Neural cell (in vitro differentiated cells): ENCODE measurements around the gene NT5DC4. TPM values are rescaled to one million over a fixed set of nuclear protein-coding genes. Genes with fewer than 3 reads are reported as not detected.

ENCODE experiments used
- H2AFZ ChIP-seq: fragments of 200-600, 300-800 bp; sonication (generic), shearing (Covaris generic); 2 replicates; pipeline ENCODE4 v1.6.0; 2014; ENCODE audit warnings: low read depth, mild to moderate bottlenecking, antibody characterized with exemption, low read length, moderate library complexity
- H3F3A ChIP-seq: fragments of 200-600 bp; shearing (Covaris generic); 2 replicates; pipeline ENCODE4 v1.6.1; 2016; ENCODE audit warnings: mild to moderate bottlenecking, moderate library complexity, mixed read lengths, antibody characterized with exemption, low read length; ENCODE audit not compliant: insufficient read depth, poor library complexity, severe bottlenecking
- H3K27ac ChIP-seq: fragments of 200-600, 300-800 bp; sonication (generic), shearing (Covaris generic); 2 replicates; pipeline ENCODE4 v1.5.1; 2014; ENCODE audit warnings: mild to moderate bottlenecking, low read length, moderate library complexity
- H3K27me3 ChIP-seq: fragments of 300-800, 200-600 bp; sonication (generic), shearing (Covaris generic); 2 replicates; pipeline ENCODE4 v1.6.0; 2014; ENCODE audit warnings: mild to moderate bottlenecking, low read depth, low read length, moderate library complexity; ENCODE audit not compliant: insufficient read depth
- H3K36me3 ChIP-seq: fragments of 300-800, 200-600 bp; sonication (generic), shearing (Covaris generic); 2 replicates; pipeline ENCODE4 v1.5.1; 2014; ENCODE audit warnings: mild to moderate bottlenecking, antibody characterized with exemption, low read length, moderate library complexity; ENCODE audit not compliant: insufficient read depth
- H3K4me2 ChIP-seq: fragments of 300-800, 200-600 bp; sonication (generic), shearing (Covaris generic); 2 replicates; pipeline ENCODE4 v1.6.0; 2014; ENCODE audit warnings: mild to moderate bottlenecking, low read length
- H3K4me3 ChIP-seq: fragments of 300-800, 200-600 bp; sonication (generic), shearing (Covaris generic); 2 replicates; pipeline ENCODE4 v1.5.1; 2014; ENCODE audit warnings: mild to moderate bottlenecking, low read length, moderate library complexity
- H3K79me2 ChIP-seq: fragments of 200-600 bp; shearing (Covaris generic); replicated peaks from 2 replicates; pipeline ENCODE4 v1.6.0; 2014; ENCODE audit warnings: mild to moderate bottlenecking, low read length, moderate library complexity; ENCODE audit not compliant: insufficient read depth
- H3K9ac ChIP-seq: fragments of 300-800, 200-600 bp; sonication (generic), shearing (Covaris generic); 2 replicates; pipeline ENCODE4 v1.6.1; 2016; ENCODE audit warnings: mild to moderate bottlenecking, low read length, mixed read lengths
- H3K9me2 ChIP-seq: fragments of 200-600 bp; shearing (Covaris generic); 2 replicates; pipeline ENCODE4 v1.6.1; 2016; ENCODE audit warnings: mild to moderate bottlenecking, low read length, mixed read lengths; ENCODE audit not compliant: insufficient read depth
- H3K9me3 ChIP-seq: fragments of 200-600, 300-800 bp; sonication (generic), shearing (Covaris generic); 2 replicates; pipeline ENCODE4 v1.6.1; 2016; ENCODE audit warnings: mild to moderate bottlenecking, mixed run types, low read length, moderate library complexity, mixed read lengths
- H4K20me1 ChIP-seq: fragments of 200-600 bp; shearing (Covaris generic); 2 replicates; pipeline ENCODE4 v1.6.1; 2016; ENCODE audit warnings: mild to moderate bottlenecking, mixed run types; ENCODE audit not compliant: insufficient read depth
- EP300 ChIP-seq: fragments of 450-650 bp; conservative IDR thresholded peaks from 2 replicates; pipeline ENCODE4 v1.6.1; 2014; ENCODE audit warnings: antibody characterized with exemption, mild to moderate bottlenecking, moderate library complexity; ENCODE audit not compliant: poor library complexity, severe bottlenecking
- EZH2 ChIP-seq: fragments of 200-600, 300-800 bp; shearing (Covaris generic), sonication (generic); IDR thresholded peaks from 2 replicates; pipeline ENCODE4 v1.6.1; 2014; ENCODE audit warnings: antibody characterized with exemption, low read length, borderline replicate concordance, mild to moderate bottlenecking; ENCODE audit not compliant: insufficient read depth, poor library complexity, severe bottlenecking
- MXI1 ChIP-seq: fragments of 450-650 bp; conservative IDR thresholded peaks from 2 replicates; pipeline ENCODE4 v1.6.1; 2014; ENCODE audit warnings: antibody characterized with exemption, mild to moderate bottlenecking; ENCODE audit not compliant: poor library complexity, severe bottlenecking
- POLR2AphosphoS5 ChIP-seq: IDR thresholded peaks from 2 replicates; pipeline ENCODE4 v1.6.1; 2012
- RAD21 ChIP-seq: fragments of 450-650 bp; conservative IDR thresholded peaks from 2 replicates; pipeline ENCODE4 v1.6.1; 2014; ENCODE audit warnings: antibody characterized with exemption, mild to moderate bottlenecking, moderate library complexity
- SMC3 ChIP-seq: fragments of 450-650 bp; conservative IDR thresholded peaks from 2 replicates; pipeline ENCODE4 v1.6.1; 2014; ENCODE audit warnings: antibody characterized with exemption, mild to moderate bottlenecking, moderate library complexity; ENCODE audit not compliant: poor library complexity
- TAF1 ChIP-seq: IDR thresholded peaks from 2 replicates; pipeline ENCODE4 v1.6.1; 2012; ENCODE audit warnings: low read depth
- polyA plus RNA-seq: library from polyadenylated mRNA; depleted of rRNA; stranded (reverse); fragments of >200 nt; gene quantifications from 2 replicates; pipeline ENCODE4 v1.2.3, GENCODE V29; 2014
- TF ChIP-seq, protein P1 (sequence below): fragments of 450-650 bp; IDR thresholded peaks from 2 replicates; pipeline ENCODE4 v1.5.1; 2014; ENCODE audit warnings: antibody characterized with exemption, mild to moderate bottlenecking, moderate library complexity; ENCODE audit not compliant: poor library complexity, severe bottlenecking
- TF ChIP-seq, protein P2 (sequence below): IDR thresholded peaks from 2 replicates; pipeline ENCODE4 v1.6.1; 2012; ENCODE audit warnings: borderline replicate concordance

Gene NT5DC4
- polyA plus RNA-seq, 1 donor from 2014 or later = not detected

DNA sequence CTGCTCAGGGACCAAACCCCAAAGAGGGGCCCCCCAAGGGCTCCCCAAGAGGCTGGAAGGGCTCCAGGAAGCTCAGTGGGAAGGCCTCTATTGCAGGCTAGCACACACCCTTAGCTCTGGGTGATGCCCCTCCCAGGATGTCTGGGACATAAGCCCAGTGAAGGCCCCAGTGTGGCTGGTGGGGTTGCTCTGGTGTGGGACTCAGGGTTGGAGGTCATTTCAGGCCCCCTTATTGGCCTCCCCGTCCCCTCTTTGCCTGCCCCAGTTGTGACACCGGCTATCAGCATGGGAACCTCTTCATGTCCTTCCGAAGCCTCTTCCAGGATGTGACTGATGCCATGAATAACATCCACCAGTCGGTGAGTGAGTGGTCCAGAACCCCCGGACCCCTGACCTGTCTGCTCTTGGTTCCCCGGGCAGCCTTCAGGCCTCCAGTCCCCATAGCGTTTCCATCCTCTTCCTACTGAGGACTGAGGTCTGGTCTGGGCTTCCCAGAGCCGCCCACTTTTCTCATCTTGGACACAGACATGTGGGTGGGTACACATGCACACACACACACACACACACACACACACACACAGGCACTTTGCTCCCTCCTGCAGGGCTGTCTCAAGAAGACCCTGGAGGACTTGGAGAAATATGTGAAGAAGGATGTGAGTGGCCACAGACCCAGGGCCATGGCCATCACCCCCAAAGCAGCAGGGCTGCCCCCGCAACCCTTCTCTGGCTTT is 2.2 kb downstream of the NT5DC4 start:
- TF ChIP-seq MXI1 (no peak), EZH2 (no peak), SMC3 (no peak)

DNA sequence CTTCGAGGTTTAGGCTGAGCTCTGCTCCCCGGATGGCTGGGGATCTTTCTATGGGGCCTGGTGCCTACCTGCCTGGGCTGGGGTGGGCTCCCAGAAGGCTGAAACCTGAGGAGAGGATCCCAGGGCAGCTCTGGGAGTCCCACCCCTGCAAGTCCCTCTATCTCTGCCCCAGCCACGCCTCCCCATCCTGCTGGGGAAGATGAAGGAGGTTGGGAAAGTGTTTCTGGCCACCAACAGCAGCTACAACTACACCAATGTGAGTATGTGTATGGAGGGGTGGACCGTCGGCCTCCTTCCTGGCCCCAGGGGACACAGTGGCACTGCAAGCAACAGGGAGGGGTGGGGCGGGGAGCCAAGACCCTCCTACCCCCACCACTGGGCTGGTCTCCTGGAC is 2.7 kb downstream of the NT5DC4 start:
- no peak overlapping the region for H3K9ac ChIP-seq
- no peaks in the 10 kb centered on the region for H4K20me1 ChIP-seq
- H3F3A ChIP-seq = no peaks in the 10 kb centered on the region
- no peaks in the 10 kb centered on the region for H3K27me3 ChIP-seq
- no peaks in the 10 kb centered on the region for H3K9me3 ChIP-seq
- no peak overlapping the region for H3K27ac ChIP-seq
- H3K4me2 ChIP-seq = no peak overlapping the region
- H2AFZ ChIP-seq = no peak overlapping the region
- H3K79me2 ChIP-seq = no peaks in the 10 kb centered on the region
- H3K9me2 ChIP-seq = no peaks in the 10 kb centered on the region
- no peak overlapping the region for H3K4me3 ChIP-seq
- H3K36me3 ChIP-seq = no peaks in the 10 kb centered on the region
- TF ChIP-seq EP300 (no peak), MXI1 (no peak), POLR2AphosphoS5 (no peak), SMC3 (no peak), RAD21 (no peak), TAF1 (no peak), EZH2 (no peak)
- TF ChIP-seq, protein P1, sequence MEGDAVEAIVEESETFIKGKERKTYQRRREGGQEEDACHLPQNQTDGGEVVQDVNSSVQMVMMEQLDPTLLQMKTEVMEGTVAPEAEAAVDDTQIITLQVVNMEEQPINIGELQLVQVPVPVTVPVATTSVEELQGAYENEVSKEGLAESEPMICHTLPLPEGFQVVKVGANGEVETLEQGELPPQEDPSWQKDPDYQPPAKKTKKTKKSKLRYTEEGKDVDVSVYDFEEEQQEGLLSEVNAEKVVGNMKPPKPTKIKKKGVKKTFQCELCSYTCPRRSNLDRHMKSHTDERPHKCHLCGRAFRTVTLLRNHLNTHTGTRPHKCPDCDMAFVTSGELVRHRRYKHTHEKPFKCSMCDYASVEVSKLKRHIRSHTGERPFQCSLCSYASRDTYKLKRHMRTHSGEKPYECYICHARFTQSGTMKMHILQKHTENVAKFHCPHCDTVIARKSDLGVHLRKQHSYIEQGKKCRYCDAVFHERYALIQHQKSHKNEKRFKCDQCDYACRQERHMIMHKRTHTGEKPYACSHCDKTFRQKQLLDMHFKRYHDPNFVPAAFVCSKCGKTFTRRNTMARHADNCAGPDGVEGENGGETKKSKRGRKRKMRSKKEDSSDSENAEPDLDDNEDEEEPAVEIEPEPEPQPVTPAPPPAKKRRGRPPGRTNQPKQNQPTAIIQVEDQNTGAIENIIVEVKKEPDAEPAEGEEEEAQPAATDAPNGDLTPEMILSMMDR = no peak
- TF ChIP-seq, protein P2, sequence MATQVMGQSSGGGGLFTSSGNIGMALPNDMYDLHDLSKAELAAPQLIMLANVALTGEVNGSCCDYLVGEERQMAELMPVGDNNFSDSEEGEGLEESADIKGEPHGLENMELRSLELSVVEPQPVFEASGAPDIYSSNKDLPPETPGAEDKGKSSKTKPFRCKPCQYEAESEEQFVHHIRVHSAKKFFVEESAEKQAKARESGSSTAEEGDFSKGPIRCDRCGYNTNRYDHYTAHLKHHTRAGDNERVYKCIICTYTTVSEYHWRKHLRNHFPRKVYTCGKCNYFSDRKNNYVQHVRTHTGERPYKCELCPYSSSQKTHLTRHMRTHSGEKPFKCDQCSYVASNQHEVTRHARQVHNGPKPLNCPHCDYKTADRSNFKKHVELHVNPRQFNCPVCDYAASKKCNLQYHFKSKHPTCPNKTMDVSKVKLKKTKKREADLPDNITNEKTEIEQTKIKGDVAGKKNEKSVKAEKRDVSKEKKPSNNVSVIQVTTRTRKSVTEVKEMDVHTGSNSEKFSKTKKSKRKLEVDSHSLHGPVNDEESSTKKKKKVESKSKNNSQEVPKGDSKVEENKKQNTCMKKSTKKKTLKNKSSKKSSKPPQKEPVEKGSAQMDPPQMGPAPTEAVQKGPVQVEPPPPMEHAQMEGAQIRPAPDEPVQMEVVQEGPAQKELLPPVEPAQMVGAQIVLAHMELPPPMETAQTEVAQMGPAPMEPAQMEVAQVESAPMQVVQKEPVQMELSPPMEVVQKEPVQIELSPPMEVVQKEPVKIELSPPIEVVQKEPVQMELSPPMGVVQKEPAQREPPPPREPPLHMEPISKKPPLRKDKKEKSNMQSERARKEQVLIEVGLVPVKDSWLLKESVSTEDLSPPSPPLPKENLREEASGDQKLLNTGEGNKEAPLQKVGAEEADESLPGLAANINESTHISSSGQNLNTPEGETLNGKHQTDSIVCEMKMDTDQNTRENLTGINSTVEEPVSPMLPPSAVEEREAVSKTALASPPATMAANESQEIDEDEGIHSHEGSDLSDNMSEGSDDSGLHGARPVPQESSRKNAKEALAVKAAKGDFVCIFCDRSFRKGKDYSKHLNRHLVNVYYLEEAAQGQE = no peak

More for the DNA sequence above, 2.2 kb downstream of the NT5DC4 start:
- Histone ChIP-seq H4K20me1 (no peaks in the 10 kb centered on the region), H3K9ac (no peak overlapping the region), H3K9me2 (no peaks in the 10 kb centered on the region), H3K27ac (no peak overlapping the region), H3K79me2 (no peaks in the 10 kb centered on the region), H3K9me3 (no peaks in the 10 kb centered on the region), H3K36me3 (no peaks in the 10 kb centered on the region), H3K27me3 (no peaks in the 10 kb centered on the region), H3K4me3 (no peak overlapping the region), H2AFZ (no peak overlapping the region), H3F3A (no peaks in the 10 kb centered on the region), H3K4me2 (no peak overlapping the region)
